HCT116 (cell line): ENCODE data around the gene GALNS. TPM values are rescaled to one million over a fixed set of nuclear protein-coding genes. Genes with fewer than 3 reads are reported as not detected.

Source experiments
- ATAC-seq: fragments of 200-7000 bp; cut with Tn5 transposase; 2 replicates; pipeline ENCODE4 v1.9.1; 2020; ENCODE audit warnings: mild to moderate bottlenecking, moderate library complexity
- BruUV-seq: library from RNA; stranded (reverse); fragments of 400-500 nt; replicated peaks from 2 replicates; lab custom pipeline; 2021; lab: Mats Ljungman, UMichigan
- CTCF ChIA-PET: fragments of 300-600 bp; sonication (Branson Sonifier 250); formaldehyde crosslinking; loops from one replicate; lab custom pipeline; 2021; ENCODE audit warnings: antibody characterized with exemption; lab: Charles Lee
- POLR2A ChIA-PET: fragments of 300-600, 350-600 bp; sonication (Branson Sonifier 250); formaldehyde crosslinking; loops from one replicate; lab custom pipeline; 2021; ENCODE audit warnings: antibody characterized with exemption; lab: Charles Lee
- RAD21 ChIA-PET, 2 experiments: fragments of 300-600 bp; sonication (Branson Sonifier 250); formaldehyde crosslinking; loops; one replicate each; lab custom pipeline; 2023; ENCODE audit warnings: low total read pairs in 2 of 2; ENCODE audit not compliant: uncharacterized antibody in 2 of 2, unreplicated experiment in 2 of 2, low non-redundant PET in 1 of 2; lab: Charles Lee
- DNase-seq: peaks from one replicate; pipeline ENCODE4 v3.0.0-alpha.2; 2010; ENCODE audit warnings: low read depth, low spot score
- H2AFZ ChIP-seq: fragments of 200-600 bp; shearing (Covaris generic), sonication (generic); 2 replicates; pipeline ENCODE4 v1.6.1; 2017; ENCODE audit warnings: low read depth, mixed run types, mixed read lengths, antibody characterized with exemption, low read length; ENCODE audit not compliant: poor library complexity, severe bottlenecking
- H3K27ac ChIP-seq: 2 replicates; pipeline ENCODE4 v1.5.1; 2012; ENCODE audit warnings: low read depth, low read length
- H3K27me3 ChIP-seq: fragments of 200-600 bp; sonication (generic); 2 replicates; pipeline ENCODE4 v1.6.1; 2016; ENCODE audit warnings: mixed run types, low read length, mixed read lengths; ENCODE audit not compliant: insufficient read depth
- H3K36me3 ChIP-seq, 2 experiments: fragments of 200-500 bp in 1 of 2; fragments of 200-600 bp in 1 of 2; sonication (Bioruptor generic) in 1 of 2; sonication (generic) in 1 of 2; 2 replicates each; pipeline versions ENCODE4 v1.5.1 to v1.6.1; 2014 to 2016; ENCODE audit warnings: low read length in 2 of 2, inconsistent platforms in 1 of 2, mixed read lengths in 1 of 2, mixed run types in 1 of 2; ENCODE audit not compliant: insufficient read depth in 2 of 2, control insufficient read depth in 1 of 2
- H3K4me1 ChIP-seq, 2 experiments: fragments of 200-600 bp in 1 of 2; sonication (generic) in 1 of 2; 2 replicates each; pipeline versions ENCODE4 v1.5.1 to v1.6.1; 2012 to 2017; ENCODE audit warnings: low read length in 2 of 2, inconsistent platforms in 1 of 2, mild to moderate bottlenecking in 1 of 2, mixed read lengths in 1 of 2, mixed run types in 1 of 2, moderate library complexity in 1 of 2; ENCODE audit not compliant: insufficient read depth in 2 of 2, control insufficient read depth in 1 of 2
- H3K4me2 ChIP-seq: fragments of 200-600 bp; sonication (generic); 2 replicates; pipeline ENCODE4 v1.6.1; 2017; ENCODE audit warnings: mixed run types, low read length, mixed read lengths
- H3K4me3 ChIP-seq, 2 experiments: fragments of 200-600 bp in 1 of 2; sonication (generic) in 1 of 2; replicated peaks in 1 of 2; 2 replicates each; pipeline ENCODE4 v1.5.1; 2011 to 2016; ENCODE audit warnings: low read length in 2 of 2, control low read depth in 1 of 2, low read depth in 1 of 2, mild to moderate bottlenecking in 1 of 2, mixed read lengths in 1 of 2, mixed run types in 1 of 2
- H3K79me2 ChIP-seq: fragments of 200-600 bp; sonication (generic); 2 replicates; pipeline ENCODE4 v1.6.1; 2017; ENCODE audit warnings: mild to moderate bottlenecking, mixed run types, low read length, moderate library complexity, mixed read lengths; ENCODE audit not compliant: insufficient read depth
- H3K9ac ChIP-seq: fragments of 200-600 bp; sonication (generic); 2 replicates; pipeline ENCODE4 v1.6.1; 2016; ENCODE audit warnings: low read length, mixed read lengths
- H3K9me2 ChIP-seq: fragments of 200-600 bp; sonication (generic), shearing (Covaris generic); 2 replicates; pipeline ENCODE4 v1.6.1; 2017; ENCODE audit warnings: mixed run types, mild to moderate bottlenecking, moderate library complexity; ENCODE audit not compliant: insufficient read depth
- H3K9me3 ChIP-seq, 2 experiments: fragments of 200-500 bp in 1 of 2; fragments of 200-600 bp in 1 of 2; sonication (Bioruptor generic) in 1 of 2; sonication (generic) in 1 of 2; 2 replicates each; pipeline ENCODE4 v1.6.1; 2014 to 2017; ENCODE audit warnings: low read length in 2 of 2, mixed read lengths in 2 of 2, inconsistent platforms in 1 of 2, low read depth in 1 of 2, mild to moderate bottlenecking in 1 of 2, mixed run types in 1 of 2, moderate library complexity in 1 of 2; ENCODE audit not compliant: control insufficient read depth in 1 of 2, insufficient read depth in 1 of 2
- H4K20me1 ChIP-seq: fragments of 200-600 bp; sonication (generic), shearing (Covaris generic); 2 replicates; pipeline ENCODE4 v1.6.1; 2017; ENCODE audit warnings: mixed run types, mild to moderate bottlenecking, moderate library complexity; ENCODE audit not compliant: insufficient read depth
- CEBPB ChIP-seq: IDR thresholded peaks from 2 replicates; pipeline ENCODE4 v1.6.1; 2012; ENCODE audit warnings: low read depth
- EZH2 ChIP-seq: fragments of 200-600 bp; sonication (generic); IDR thresholded peaks from 2 replicates; pipeline ENCODE4 v1.6.1; 2017; ENCODE audit warnings: antibody characterized with exemption, mixed run types
- FOSL1 ChIP-seq: IDR thresholded peaks from 2 replicates; pipeline ENCODE4 v1.6.1; 2012; ENCODE audit warnings: low read depth
- RAD21 ChIP-seq: IDR thresholded peaks from 2 replicates; pipeline ENCODE4 v1.6.1; 2012; ENCODE audit warnings: low read depth, mild to moderate bottlenecking
- intact Hi-C: fragments of 100-400 bp; cut with micrococcal nuclease; formaldehyde crosslinking; loops from 2 replicates; pipeline ENCODE4 v1.10.0; 2022
- total RNA-seq: library from RNA; stranded (reverse); gene quantifications from one replicate; pipeline ENCODE4 v1.2.1, GENCODE V29; 2021; ENCODE audit not compliant: unreplicated experiment

GALNS gene
- total RNA-seq, 1 experiment from 2014 or later: 44.6 TPM

DNA sequence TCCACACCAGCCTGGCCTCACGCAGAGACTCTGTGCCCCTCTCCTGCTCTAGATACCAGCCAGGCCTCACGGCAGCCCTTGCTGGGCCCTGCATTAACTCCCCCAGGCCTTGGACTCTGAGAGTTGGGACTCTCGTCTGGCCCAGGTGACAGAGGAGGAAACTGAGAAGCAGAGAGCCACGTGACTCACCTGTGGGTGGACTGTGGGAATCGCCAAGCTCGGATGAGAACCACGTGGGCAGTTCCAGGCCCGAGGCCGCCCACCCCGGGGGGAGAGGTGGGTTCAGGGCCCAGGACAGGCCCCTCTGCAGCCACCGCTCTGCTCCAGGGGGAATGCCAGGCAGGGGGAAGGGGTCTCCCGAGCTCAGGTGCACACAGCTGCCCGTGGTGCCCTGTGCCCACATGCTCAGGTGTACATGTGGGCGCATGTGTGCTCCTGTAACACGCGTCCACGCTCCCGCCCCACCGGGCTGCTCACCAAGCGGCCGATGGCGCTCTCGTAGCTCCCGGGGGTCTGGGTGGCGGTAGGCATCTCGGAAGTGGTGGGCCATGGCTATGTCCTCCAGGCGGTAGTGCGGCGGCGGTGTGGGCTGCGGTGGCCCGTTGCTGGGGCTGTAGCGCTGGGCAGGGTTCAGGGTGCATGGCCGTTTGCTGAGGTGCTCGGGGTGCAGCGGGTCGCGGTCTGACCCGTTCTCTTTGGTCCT is 28.0 kb upstream of the GALNS start:
- ChIA-PET RAD21 (no interaction called here), POLR2A (no interaction called here)
- TF ChIP-seq RAD21: no peak

GRCh38 chr16:88883946-88884345 is 27.2 kb upstream of the GALNS start:
- TF ChIP-seq EZH2 (no peak), CEBPB (no peak), FOSL1 (no peak)
- ChIA-PET RAD21 (no interaction called here), POLR2A (no interaction called here), CTCF (no interaction called here)
- peaks cover 7 to 22% of the 10 kb centered on the region in 2 experiments; a peak in 3 of 4 replicates for H3K4me1 ChIP-seq
- H3K4me3 ChIP-seq: no peak overlapping the region
- H3K9me3 ChIP-seq: no peaks in the 10 kb centered on the region
- H3K9me2 ChIP-seq: no peaks in the 10 kb centered on the region
- H3K36me3 ChIP-seq: 0 out of 4 replicates have a peak, but pooled peaks cover 0 to 6% of the 10 kb centered on the region in 2 experiments
- H3K4me2 ChIP-seq: no peak overlapping the region
- no peak overlapping the region; the same call in 1 of the 2 replicates for H3K27ac ChIP-seq
- no peak for ATAC-seq
- no peaks in the 10 kb centered on the region for H4K20me1 ChIP-seq
- intact Hi-C loops: no loop called here
- H3K79me2 ChIP-seq: no peaks in the 10 kb centered on the region
- no peaks in the 10 kb centered on the region for H3K27me3 ChIP-seq
- no peak overlapping the region for H2AFZ ChIP-seq
- H3K9ac ChIP-seq: no peak overlapping the region
- BruUV-seq: no TSS peak
- no peak for DNase-seq

More for the DNA sequence above, 28.0 kb upstream of the GALNS start:
- BruUV-seq: no TSS peak
- Histone ChIP-seq H3K9me3 (no peaks in the 10 kb centered on the region), H3K4me2 (no peak overlapping the region), H3K27ac (no peak overlapping the region; the same call in 1 of the 2 replicates), H3K36me3 (peaks cover 0 to 6% of the 10 kb centered on the region in 2 experiments; a peak in 1 of 4 replicates), H3K79me2 (no peaks in the 10 kb centered on the region), H2AFZ (no peak overlapping the region), H3K9me2 (no peaks in the 10 kb centered on the region), H3K4me3 (no peak overlapping the region), H3K4me1 (peaks cover 7 to 22% of the 10 kb centered on the region in 2 experiments; a peak in 3 of 4 replicates), H3K27me3 (no peaks in the 10 kb centered on the region), H4K20me1 (no peaks in the 10 kb centered on the region), H3K9ac (no peak overlapping the region)
- DNase-seq: no peak
- ATAC-seq: no peak
- intact Hi-C loops: no loop called here
- CTCF ChIA-PET: no interaction called here
